Stimulated activated CD8-positive, alpha-beta memory T cell treated with anti-CD3 and anti-CD28 coated beads, Interleukin-12 subunit alpha, Interleukin-12 subunit beta, amount 100 ng/mL, for 24 hours (primary cell): ENCODE data around the gene SLC5A3.

Source experiments
- DNase-seq: peaks from one replicate; pipeline ENCODE4 v3.0.0-alpha.2; 2020; ENCODE audit errors: extremely low read depth

The SLC5A3 gene

GRCh38 chr21:34100337-34100736 lies 27.0 kb downstream of the SLC5A3 start:
- DNase-seq: no peak

DNA sequence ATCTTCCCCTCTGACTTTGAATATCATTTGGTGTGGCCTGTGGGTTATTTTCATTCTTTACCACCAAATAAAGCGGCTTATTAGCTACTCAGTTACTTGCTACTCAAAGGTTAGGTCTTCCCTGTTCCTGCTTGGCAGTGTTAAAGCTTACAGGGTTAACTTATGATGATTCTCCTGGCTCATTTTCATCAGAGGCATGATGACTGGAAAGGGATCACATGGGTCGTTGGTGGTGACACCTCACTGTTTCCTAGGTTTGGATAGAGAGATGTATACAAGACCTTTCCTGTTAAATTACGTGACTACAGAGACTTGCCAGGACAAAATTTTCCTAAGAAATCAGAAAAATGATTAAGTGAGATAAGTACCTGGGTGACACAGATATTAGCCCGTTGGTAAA lies 27.4 kb downstream of the SLC5A3 start:
- no peak for DNase-seq

DNA sequence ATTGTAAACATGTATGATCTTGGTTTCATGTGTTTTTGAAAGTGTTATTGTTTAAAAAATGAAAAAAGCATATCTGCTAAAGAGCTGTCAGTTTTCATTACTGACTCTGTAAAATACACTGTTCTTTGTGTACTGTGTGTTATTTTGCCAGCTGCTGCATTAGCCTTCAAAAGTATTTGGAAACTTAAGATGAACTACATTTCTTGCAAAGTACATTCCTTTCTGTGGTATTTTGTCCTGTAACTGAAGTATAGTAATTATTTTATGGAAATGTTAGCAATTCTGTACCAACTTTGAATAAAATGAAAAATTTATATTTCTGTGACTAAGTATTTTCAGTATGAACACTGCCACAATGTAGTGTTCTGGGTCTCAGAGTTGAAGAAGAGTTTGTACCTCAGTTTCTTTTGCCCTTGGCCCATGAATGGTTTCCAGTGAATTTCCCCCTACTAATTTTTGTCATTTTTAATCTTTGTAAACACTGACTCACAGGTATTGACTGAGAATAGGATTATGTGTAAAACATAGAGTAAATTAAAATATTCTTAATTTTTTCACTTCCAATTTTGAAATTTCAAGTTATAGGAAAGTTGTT lies 32.7 kb downstream of the SLC5A3 start:
- no peak for DNase-seq

- DNase-seq: no peak
Measured at GRCh38 chr21:34107606-34108005, 34.2 kb downstream of the SLC5A3 start.

- DNase-seq: no peak
Measured at GRCh38 chr21:34109075-34109474, 35.7 kb downstream of the SLC5A3 start.

GRCh38 chr21:34110594-34111202 lies 37.3 kb downstream of the SLC5A3 start:
- DNase-seq: no peak

- no peak for DNase-seq
Measured at GRCh38 chr21:34112316-34113033, 39.1 kb downstream of the SLC5A3 start.

GRCh38 chr21:34113842-34114241 lies 40.5 kb downstream of the SLC5A3 start:
- DNase-seq: no peak

DNA sequence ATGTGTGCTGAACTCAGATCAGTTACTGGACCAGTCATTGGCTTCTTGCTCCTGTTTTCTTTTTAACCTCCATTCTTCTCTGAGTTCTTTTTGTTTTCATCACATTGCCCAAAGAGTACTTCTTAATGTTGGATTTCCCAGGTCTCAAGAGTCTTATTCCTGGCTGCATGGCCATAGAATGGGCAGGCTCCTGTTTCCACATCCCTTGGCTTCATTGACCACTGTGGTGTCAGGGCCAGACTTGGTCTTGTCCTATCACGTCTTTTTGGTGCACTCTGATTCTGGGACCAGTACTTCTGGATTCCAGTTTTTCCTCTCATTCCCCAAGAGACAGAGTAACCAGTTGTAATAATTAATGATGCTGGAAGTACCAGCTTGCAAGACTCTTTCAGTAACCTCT lies 41.8 kb downstream of the SLC5A3 start:
- DNase-seq: no peak

GRCh38 chr21:34116569-34116968 lies 43.2 kb downstream of the SLC5A3 start:
- DNase-seq: no peak

DNA sequence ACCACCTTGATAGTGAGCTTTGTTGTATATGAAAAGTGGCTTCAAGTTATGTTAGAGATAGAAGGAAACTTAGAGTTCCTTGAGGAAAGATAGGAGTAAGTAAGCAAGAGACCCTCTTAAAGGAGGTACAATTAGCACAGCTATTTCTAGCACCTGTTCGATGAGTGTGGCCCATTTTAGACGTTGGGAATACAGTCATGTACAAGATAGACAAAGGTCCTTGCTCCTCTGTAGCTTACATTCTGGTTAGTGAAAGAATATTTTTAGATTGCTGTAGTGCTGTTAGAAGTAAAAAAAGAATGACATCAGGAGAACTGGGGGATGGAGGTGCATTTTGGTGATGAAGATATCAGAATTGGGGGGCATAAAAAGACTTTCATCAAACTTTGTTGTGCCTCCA lies 47.5 kb downstream of the SLC5A3 start:
- no peak for DNase-seq

GRCh38 chr21:34122047-34122446 lies 48.7 kb downstream of the SLC5A3 start:
- no peak for DNase-seq
